Body of pancreas (tissue), 4 donors: Measurements from ENCODE around the gene RELCH.

Experiments used
- POLR2A ChIP-seq, 3 donors: fragments of 450-650 bp; IDR thresholded peaks; one replicate each; pipeline ENCODE4 v1.6.1; 2016; ENCODE audit warnings: antibody characterized with exemption in 3 of 3, mild to moderate bottlenecking in 2 of 3
- TF ChIP-seq, protein P1 (sequence below), 7 experiments: fragments of 450-650 bp in 4 of 7; fragments of 200-600 bp in 3 of 7; sonication (generic) in 3 of 7; IDR thresholded peaks; one replicate each; pipeline ENCODE4 v1.5.1; 2016 to 2019; ENCODE audit warnings: antibody characterized with exemption in 7 of 7

DNA sequence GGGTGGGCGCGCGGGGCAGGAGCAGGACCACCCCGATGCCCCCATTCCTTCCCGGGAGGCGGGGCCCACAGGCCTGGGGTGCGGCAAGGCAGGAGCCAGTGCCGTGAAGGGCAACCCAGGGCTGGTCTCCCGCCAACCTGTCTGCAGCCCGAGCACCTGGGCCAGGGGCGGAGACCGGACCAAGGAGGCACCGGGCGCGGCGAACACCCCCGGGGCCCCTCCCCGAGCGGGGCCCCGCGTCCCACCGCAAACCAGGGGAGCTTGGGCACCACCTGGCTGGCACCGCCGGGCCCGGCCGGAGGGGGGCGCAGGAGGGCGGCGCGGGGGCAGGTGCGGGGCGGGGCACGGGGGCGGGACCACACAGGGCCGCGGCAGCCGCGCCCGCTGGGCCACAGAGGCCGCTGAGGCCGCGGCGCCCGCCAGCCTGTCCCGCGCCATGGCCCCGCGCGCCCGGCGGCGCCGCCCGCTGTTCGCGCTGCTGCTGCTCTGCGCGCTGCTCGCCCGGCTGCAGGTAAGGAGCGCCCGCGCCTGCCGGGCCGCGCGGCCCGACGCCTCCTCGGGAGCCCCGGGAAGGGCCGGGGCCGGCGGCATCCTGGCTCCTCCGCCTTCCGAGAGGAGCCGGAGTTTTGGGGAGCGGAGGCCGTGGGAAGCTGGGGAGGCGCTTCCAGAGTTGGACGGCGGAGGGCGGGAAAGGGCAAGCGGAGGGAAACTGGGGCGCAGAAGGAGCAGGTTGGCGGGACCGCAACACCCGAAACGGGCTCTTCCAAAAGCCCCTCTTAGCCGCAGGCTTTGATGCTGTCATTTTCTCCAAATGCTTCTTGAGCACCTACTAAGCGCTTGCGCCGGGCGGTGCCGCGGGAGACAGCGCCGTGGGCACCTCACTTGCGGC lies 138.1 kb downstream of the RELCH start, which contains the start of gene TNFRSF11A:
- TF ChIP-seq, protein P1, sequence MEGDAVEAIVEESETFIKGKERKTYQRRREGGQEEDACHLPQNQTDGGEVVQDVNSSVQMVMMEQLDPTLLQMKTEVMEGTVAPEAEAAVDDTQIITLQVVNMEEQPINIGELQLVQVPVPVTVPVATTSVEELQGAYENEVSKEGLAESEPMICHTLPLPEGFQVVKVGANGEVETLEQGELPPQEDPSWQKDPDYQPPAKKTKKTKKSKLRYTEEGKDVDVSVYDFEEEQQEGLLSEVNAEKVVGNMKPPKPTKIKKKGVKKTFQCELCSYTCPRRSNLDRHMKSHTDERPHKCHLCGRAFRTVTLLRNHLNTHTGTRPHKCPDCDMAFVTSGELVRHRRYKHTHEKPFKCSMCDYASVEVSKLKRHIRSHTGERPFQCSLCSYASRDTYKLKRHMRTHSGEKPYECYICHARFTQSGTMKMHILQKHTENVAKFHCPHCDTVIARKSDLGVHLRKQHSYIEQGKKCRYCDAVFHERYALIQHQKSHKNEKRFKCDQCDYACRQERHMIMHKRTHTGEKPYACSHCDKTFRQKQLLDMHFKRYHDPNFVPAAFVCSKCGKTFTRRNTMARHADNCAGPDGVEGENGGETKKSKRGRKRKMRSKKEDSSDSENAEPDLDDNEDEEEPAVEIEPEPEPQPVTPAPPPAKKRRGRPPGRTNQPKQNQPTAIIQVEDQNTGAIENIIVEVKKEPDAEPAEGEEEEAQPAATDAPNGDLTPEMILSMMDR (IDR thresholded peaks at IDR 0.05) = peak; percentile 16 to 56 (median 41)
- TF ChIP-seq POLR2A (IDR thresholded peaks at IDR 0.05) = no peak
